ENCODE measurements around the gene SLC24A1. TPM values are rescaled to one million over a fixed set of nuclear protein-coding genes. Genes with fewer than 3 reads are reported as not detected.

Gene SLC24A1
- total RNA-seq, 2 experiments from 2014 or later: 3.7 to 4.5 TPM

- ChIA-PET CTCF (no interaction called here), POLR2A (no interaction called here)
- ATAC-seq: no peak
- Mint-ChIP-seq H3K4me3 (no peak overlapping the region), H3K4me1 (ENCODE audit: low read depth) (no peaks in the 10 kb centered on the region), H3K27ac (no peak overlapping the region), H3K27me3 (ENCODE audit: low read depth) (no peaks in the 10 kb centered on the region), H3K9me3 (ENCODE audit: insufficient read depth) (no peaks in the 10 kb centered on the region), H3K36me3 (ENCODE audit: low read depth) (no peaks in the 10 kb centered on the region)
- no peak for DNase-seq
These were observed 2.0 kb upstream of the SLC24A1 start for GRCh38 chr15:65619626-65620290.

- CTCF ChIA-PET: interaction anchor here (1.1 to 2.0 kb wide), 2 partner anchors 11 to 17 kb away, joined by 3 to 4 read pairs; no protein-coding TSS in a partner anchor
- POLR2A ChIA-PET: no interaction called here
- ATAC-seq: no peak
These were observed 905 bp upstream of the SLC24A1 start for GRCh38 chr15:65620833-65621232.

GRCh38 chr15:65623103-65623502 lies 1.4 kb downstream of the SLC24A1 start:
- no peaks in the 10 kb centered on the region for H3K36me3 Mint-ChIP-seq (ENCODE audit: low read depth)
- H3K9me3 Mint-ChIP-seq (ENCODE audit: insufficient read depth): no peaks in the 10 kb centered on the region
- H3K4me1 Mint-ChIP-seq (ENCODE audit: low read depth): no peaks in the 10 kb centered on the region
- H3K27ac Mint-ChIP-seq: no peak overlapping the region
- ChIA-PET CTCF (no interaction called here), POLR2A (no interaction called here)
- DNase-seq: no peak
- no peak overlapping the region for H3K4me3 Mint-ChIP-seq
- ATAC-seq: no peak
- H3K27me3 Mint-ChIP-seq (ENCODE audit: low read depth): no peaks in the 10 kb centered on the region

More at GRCh38 chr15:65620833-65621232, 905 bp upstream of the SLC24A1 start:
- no peak overlapping the region for H3K27ac Mint-ChIP-seq
- no peaks in the 10 kb centered on the region for H3K4me1 Mint-ChIP-seq (ENCODE audit: low read depth)
- H3K36me3 Mint-ChIP-seq (ENCODE audit: low read depth): no peaks in the 10 kb centered on the region
- H3K27me3 Mint-ChIP-seq (ENCODE audit: low read depth): no peaks in the 10 kb centered on the region
- H3K4me3 Mint-ChIP-seq: no peak overlapping the region
- no peaks in the 10 kb centered on the region for H3K9me3 Mint-ChIP-seq (ENCODE audit: insufficient read depth)
- no peak for DNase-seq

GRCh38 chr15:65626856-65627255 lies 5.1 kb downstream of the SLC24A1 start:
- ChIA-PET POLR2A (no interaction called here), CTCF (interaction anchor here (1.3 kb wide), 1 partner anchor 16 kb away, joined by 3 read pairs; the partner anchor contains the start of gene INTS14)
- ATAC-seq: no peak
- no peaks in the 10 kb centered on the region for H3K9me3 Mint-ChIP-seq (ENCODE audit: insufficient read depth)
- no peaks in the 10 kb centered on the region for H3K36me3 Mint-ChIP-seq (ENCODE audit: low read depth)
- no peak for DNase-seq
- H3K4me1 Mint-ChIP-seq (ENCODE audit: low read depth): peaks cover 12% of the 10 kb centered on the region
- no peak overlapping the region for H3K4me3 Mint-ChIP-seq
- H3K27ac Mint-ChIP-seq: no peak overlapping the region
- H3K27me3 Mint-ChIP-seq (ENCODE audit: low read depth): no peaks in the 10 kb centered on the region

GRCh38 chr15:65629548-65629947 lies 7.8 kb downstream of the SLC24A1 start:
- Mint-ChIP-seq H3K9me3 (ENCODE audit: insufficient read depth) (no peaks in the 10 kb centered on the region), H3K27me3 (ENCODE audit: low read depth) (no peaks in the 10 kb centered on the region), H3K36me3 (ENCODE audit: low read depth) (no peaks in the 10 kb centered on the region), H3K27ac (no peak overlapping the region), H3K4me3 (no peak overlapping the region), H3K4me1 (ENCODE audit: low read depth) (peaks cover 16% of the 10 kb centered on the region)
- ChIA-PET POLR2A (no interaction called here), CTCF (interaction anchor here (0.6 to 2.4 kb wide), 3 partner anchors 9 to 27 kb away, joined by 3 to 12 read pairs (median 11); partner anchors contain the start of gene INTS14)
- ATAC-seq: no peak
- DNase-seq: no peak

GRCh38 chr15:65630760-65631159 lies 9.0 kb downstream of the SLC24A1 start:
- no peaks in the 10 kb centered on the region for H3K36me3 Mint-ChIP-seq (ENCODE audit: low read depth)
- no peak overlapping the region for H3K27ac Mint-ChIP-seq
- H3K27me3 Mint-ChIP-seq (ENCODE audit: low read depth): no peaks in the 10 kb centered on the region
- no peak for DNase-seq
- ChIA-PET POLR2A (interaction anchor here (0.6 kb wide), 1 partner anchor 20 kb away, joined by 3 read pairs; no protein-coding TSS in a partner anchor), CTCF (interaction anchor here (0.6 to 1.3 kb wide), 2 partner anchors 20 to 51 kb away, joined by 3 read pairs; partner anchors contain the start of gene INTS14)
- peaks cover 16% of the 10 kb centered on the region for H3K4me1 Mint-ChIP-seq (ENCODE audit: low read depth)
- H3K4me3 Mint-ChIP-seq: no peak overlapping the region
- peak; percentile 63 for ATAC-seq
- no peaks in the 10 kb centered on the region for H3K9me3 Mint-ChIP-seq (ENCODE audit: insufficient read depth)

- Mint-ChIP-seq H3K4me1 (ENCODE audit: low read depth) (peaks cover 16% of the 10 kb centered on the region), H3K4me3 (no peak overlapping the region), H3K36me3 (ENCODE audit: low read depth) (no peaks in the 10 kb centered on the region), H3K9me3 (ENCODE audit: insufficient read depth) (no peaks in the 10 kb centered on the region), H3K27me3 (ENCODE audit: low read depth) (no peaks in the 10 kb centered on the region), H3K27ac (no peak overlapping the region)
- DNase-seq (no peak), ATAC-seq (peak; percentile 19)
- POLR2A ChIA-PET: interaction anchor here (0.6 kb wide), 1 partner anchor 20 kb away, joined by 3 read pairs; no protein-coding TSS in a partner anchor
- CTCF ChIA-PET: interaction anchor here (0.6 to 1.3 kb wide), 2 partner anchors 21 to 50 kb away, joined by 3 read pairs; partner anchors contain the start of gene INTS14
These were observed 9.8 kb downstream of the SLC24A1 start for GRCh38 chr15:65631503-65631902.

- H3K4me1 Mint-ChIP-seq (ENCODE audit: low read depth): peaks cover 16% of the 10 kb centered on the region
- ATAC-seq (no peak), DNase-seq (no peak)
- no peak overlapping the region for H3K27ac Mint-ChIP-seq
- H3K36me3 Mint-ChIP-seq (ENCODE audit: low read depth): no peaks in the 10 kb centered on the region
- CTCF ChIA-PET: no interaction called here
- no peaks in the 10 kb centered on the region for H3K27me3 Mint-ChIP-seq (ENCODE audit: low read depth)
- POLR2A ChIA-PET: no interaction called here
- H3K4me3 Mint-ChIP-seq: no peak overlapping the region
- H3K9me3 Mint-ChIP-seq (ENCODE audit: insufficient read depth): no peaks in the 10 kb centered on the region
These were observed 11.1 kb downstream of the SLC24A1 start for GRCh38 chr15:65632780-65633375.

- Mint-ChIP-seq H3K4me1 (ENCODE audit: low read depth) (peaks cover 21% of the 10 kb centered on the region), H3K4me3 (no peak overlapping the region), H3K36me3 (ENCODE audit: low read depth) (no peaks in the 10 kb centered on the region), H3K27ac (no peak overlapping the region), H3K9me3 (ENCODE audit: insufficient read depth) (no peaks in the 10 kb centered on the region), H3K27me3 (ENCODE audit: low read depth) (no peaks in the 10 kb centered on the region)
- DNase-seq: no peak
- POLR2A ChIA-PET: no interaction called here
- CTCF ChIA-PET: no interaction called here
- ATAC-seq: no peak
These were observed 12.0 kb downstream of the SLC24A1 start for GRCh38 chr15:65633752-65634151.

GRCh38 chr15:65634356-65634755 lies 12.6 kb downstream of the SLC24A1 start:
- CTCF ChIA-PET: no interaction called here
- Mint-ChIP-seq H3K36me3 (ENCODE audit: low read depth) (no peaks in the 10 kb centered on the region), H3K9me3 (ENCODE audit: insufficient read depth) (no peaks in the 10 kb centered on the region), H3K27ac (no peak overlapping the region), H3K27me3 (ENCODE audit: low read depth) (no peaks in the 10 kb centered on the region), H3K4me1 (ENCODE audit: low read depth) (peaks cover 26% of the 10 kb centered on the region), H3K4me3 (no peak overlapping the region)
- POLR2A ChIA-PET: no interaction called here
- no peak for ATAC-seq
- DNase-seq: no peak

GRCh38 chr15:65638109-65638508 lies 16.4 kb downstream of the SLC24A1 start:
- Mint-ChIP-seq H3K9me3 (ENCODE audit: insufficient read depth) (no peaks in the 10 kb centered on the region), H3K4me3 (no peak overlapping the region), H3K27me3 (ENCODE audit: low read depth) (no peaks in the 10 kb centered on the region), H3K36me3 (ENCODE audit: low read depth) (no peaks in the 10 kb centered on the region), H3K4me1 (ENCODE audit: low read depth) (peaks cover 10% of the 10 kb centered on the region), H3K27ac (no peak overlapping the region)
- ChIA-PET POLR2A (interaction anchor here (1.6 kb wide), 1 partner anchor 27 kb away, joined by 7 read pairs; the partner anchor contains the start of gene INTS14), CTCF (interaction anchor here (0.7 to 4.3 kb wide), 28 partner anchors 9 to 347 kb away, joined by 3 to 35 read pairs (median 5); partner anchors contain the start of genes RAB11A and SLC24A1)
- ATAC-seq (no peak), DNase-seq (no peak)

- CTCF ChIA-PET: interaction anchor here (0.8 to 4.3 kb wide), 28 partner anchors 8 to 243 kb away, joined by 3 to 35 read pairs (median 5); partner anchors contain the start of genes DPP8 and RAB11A
- ATAC-seq: peak; percentile 75
- Mint-ChIP-seq H3K4me3 (peak overlapping the region; percentile 9), H3K27ac (no peak overlapping the region), H3K27me3 (ENCODE audit: low read depth) (no peaks in the 10 kb centered on the region), H3K9me3 (ENCODE audit: insufficient read depth) (no peaks in the 10 kb centered on the region), H3K4me1 (ENCODE audit: low read depth) (peaks cover 10% of the 10 kb centered on the region), H3K36me3 (ENCODE audit: low read depth) (no peaks in the 10 kb centered on the region)
- POLR2A ChIA-PET: interaction anchor here (0.7 kb wide), 1 partner anchor 28 kb away, joined by 3 read pairs; the partner anchor contains the start of gene INTS14
- DNase-seq: peak; percentile 66
These were observed 16.9 kb downstream of the SLC24A1 start for GRCh38 chr15:65638681-65639089.

All from activated CD8-positive, alpha-beta T cell treated with anti-CD3 and anti-CD28 coated beads, Interleukin-2, amount 10 ng/mL, durations not matched to agents 7 days and 5 days (primary cell).